IPS-11a (cell line): Measurements from ENCODE around the gene KCNJ6.
"Not testable (repeated sequence)": the region's sequence is repeated elsewhere in the genome, so short reads cannot be mapped to it uniquely, and the experiment has no call there.

ENCODE experiments used
- H3K4me3 ChIP-seq: one replicate; pipeline ENCODE4 v1.5.1; 2013; ENCODE audit warnings: low read depth, low read length, control low read depth

Gene KCNJ6

GRCh38 chr21:37742532-37742931 is 173.7 kb downstream of the KCNJ6 start:
- H3K4me3 ChIP-seq: no peak overlapping the region

GRCh38 chr21:37742115-37742514 is 174.1 kb downstream of the KCNJ6 start:
- H3K4me3 ChIP-seq: no peak overlapping the region

- no peak overlapping the region for H3K4me3 ChIP-seq
Measured at GRCh38 chr21:37737996-37738395, 178.3 kb downstream of the KCNJ6 start.

- H3K4me3 ChIP-seq: no peak overlapping the region
Measured at GRCh38 chr21:37737507-37737906, 178.8 kb downstream of the KCNJ6 start.

GRCh38 chr21:37734846-37735245 is 181.4 kb downstream of the KCNJ6 start:
- H3K4me3 ChIP-seq: no peak overlapping the region

GRCh38 chr21:37732927-37733326 is 183.3 kb downstream of the KCNJ6 start:
- H3K4me3 ChIP-seq: no peak overlapping the region

- H3K4me3 ChIP-seq: no peak overlapping the region
Measured at GRCh38 chr21:37724201-37724600, 192.1 kb downstream of the KCNJ6 start.

- H3K4me3 ChIP-seq: no peak overlapping the region
Measured at GRCh38 chr21:37717534-37717933, 198.7 kb downstream of the KCNJ6 start.

GRCh38 chr21:37712569-37712934 is 203.7 kb downstream of the KCNJ6 start:
- H3K4me3 ChIP-seq: not testable (repeated sequence)

GRCh38 chr21:37711836-37712568 is 204.3 kb downstream of the KCNJ6 start:
- H3K4me3 ChIP-seq: no peak overlapping the region

- H3K4me3 ChIP-seq: no peak overlapping the region
Measured at GRCh38 chr21:37711286-37711829, 204.9 kb downstream of the KCNJ6 start.

GRCh38 chr21:37710546-37711285 is 205.5 kb downstream of the KCNJ6 start:
- no peak overlapping the region for H3K4me3 ChIP-seq

- no peak overlapping the region for H3K4me3 ChIP-seq
Measured at GRCh38 chr21:37704751-37705150, 211.5 kb downstream of the KCNJ6 start.

- no peak overlapping the region for H3K4me3 ChIP-seq
Measured at GRCh38 chr21:37702241-37702640, 214.0 kb downstream of the KCNJ6 start.

GRCh38 chr21:37700641-37701202 is 215.5 kb downstream of the KCNJ6 start:
- no peak overlapping the region for H3K4me3 ChIP-seq

GRCh38 chr21:37699024-37699775 is 217.1 kb downstream of the KCNJ6 start:
- H3K4me3 ChIP-seq: no peak overlapping the region

- no peak overlapping the region for H3K4me3 ChIP-seq
Measured at GRCh38 chr21:37696936-37697335, 219.3 kb downstream of the KCNJ6 start.

- no peak overlapping the region for H3K4me3 ChIP-seq
Measured at GRCh38 chr21:37695111-37695510, 221.1 kb downstream of the KCNJ6 start.

GRCh38 chr21:37688952-37689659 is 227.2 kb downstream of the KCNJ6 start:
- no peak overlapping the region for H3K4me3 ChIP-seq

- H3K4me3 ChIP-seq: no peak overlapping the region
Measured at GRCh38 chr21:37686991-37687810, 229.1 kb downstream of the KCNJ6 start.
